NT2/D1 (cell line): ENCODE measurements around the gene SLC7A7.

Source experiments
- SUZ12 ChIP-seq: IDR thresholded peaks from 2 replicates; pipeline ENCODE4 v1.6.1; 2011; ENCODE audit not compliant: insufficient read length, insufficient read depth; ENCODE audit errors: extremely low read depth
- YY1 ChIP-seq: IDR thresholded peaks from 2 replicates; pipeline ENCODE4 v1.6.1; 2011; ENCODE audit not compliant: insufficient read length, insufficient read depth
- ZNF274 ChIP-seq: IDR thresholded peaks from 2 replicates; pipeline ENCODE4 v1.6.1; 2011; ENCODE audit warnings: mild to moderate bottlenecking, low read depth, low read length

DNA sequence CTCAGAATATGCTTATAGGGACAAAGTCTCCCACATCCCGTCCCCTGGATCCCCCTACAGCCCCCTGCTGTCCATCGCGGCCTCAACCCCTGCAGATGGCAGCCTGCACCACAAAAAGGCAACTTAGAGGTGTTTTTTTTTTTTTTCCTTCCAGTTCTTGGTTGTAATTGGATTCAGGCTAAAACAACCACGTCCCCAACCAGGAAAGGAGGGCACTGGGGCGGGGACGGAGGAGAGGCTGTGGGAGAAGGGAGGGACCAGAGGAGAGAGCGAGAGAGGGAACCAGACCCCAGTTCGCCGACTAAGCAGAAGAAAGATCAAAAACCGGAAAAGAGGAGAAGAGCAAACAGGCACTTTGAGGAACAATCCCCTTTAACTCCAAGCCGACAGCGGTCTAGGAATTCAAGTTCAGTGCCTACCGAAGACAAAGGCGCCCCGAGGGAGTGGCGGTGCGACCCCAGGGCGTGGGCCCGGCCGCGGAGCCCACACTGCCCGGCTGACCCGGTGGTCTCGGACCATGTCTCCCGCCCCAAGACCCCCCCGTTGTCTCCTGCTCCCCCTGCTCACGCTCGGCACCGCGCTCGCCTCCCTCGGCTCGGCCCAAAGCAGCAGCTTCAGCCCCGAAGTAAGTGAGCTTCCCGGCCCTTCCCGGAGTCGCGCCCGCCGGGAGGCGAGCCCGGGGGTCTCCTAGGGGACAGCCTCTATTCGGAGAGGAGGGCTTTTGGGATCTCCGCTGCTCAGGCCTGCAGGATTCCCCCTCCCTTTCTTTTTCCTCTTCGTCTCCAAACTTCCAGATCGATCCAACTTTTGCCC lies 21.3 kb upstream of the SLC7A7 start, which contains the start of gene MMP14:
- TF ChIP-seq YY1: no peak
- TF ChIP-seq ZNF274: no peak
- TF ChIP-seq SUZ12: no peak
